Suppressor macrophage (primary cell): Measurements from ENCODE around the gene MFSD12.

Experiments used
- DNase-seq, 4 experiments: peaks; one replicate each; pipeline ENCODE4 v3.0.0-alpha.2; 2020 to 2022

The MFSD12 gene

DNA sequence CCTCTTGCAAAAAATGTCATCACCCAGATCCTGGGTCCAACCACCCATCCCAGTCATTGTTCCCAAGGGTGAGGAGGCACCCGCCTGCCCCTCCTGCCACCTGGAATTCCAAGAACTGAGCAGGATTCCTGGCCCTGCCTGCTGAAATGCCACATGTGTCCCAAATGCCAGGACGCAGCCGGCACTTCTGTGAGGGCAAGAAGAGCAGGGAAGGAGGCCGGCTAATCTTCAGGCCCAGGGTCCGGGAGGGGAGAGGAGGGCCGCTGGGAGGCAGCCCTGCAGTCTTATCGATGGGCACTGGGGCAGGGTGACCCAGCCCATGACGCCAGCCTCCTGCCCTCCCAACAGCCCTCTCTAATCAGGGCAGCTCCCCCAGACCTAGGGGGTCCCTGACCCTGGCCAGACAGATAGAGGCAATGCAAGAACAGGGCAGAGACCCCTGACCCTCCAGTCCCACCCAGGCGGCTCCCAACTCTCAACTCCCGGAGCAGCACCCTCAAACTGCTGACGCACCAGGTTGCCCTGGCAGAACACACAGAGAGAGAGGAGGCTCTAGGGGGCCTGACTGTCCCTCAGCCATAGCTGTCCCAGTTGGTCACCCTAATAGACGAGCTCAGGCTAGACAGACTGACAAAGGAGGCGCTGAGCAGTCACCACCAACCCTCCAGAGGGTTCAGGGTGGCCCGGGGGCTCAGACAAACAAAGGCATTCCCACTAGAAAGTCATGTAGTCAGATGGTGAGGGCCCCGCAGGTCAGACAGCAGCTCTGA lies 1.5 kb downstream of the MFSD12 start:
- no peak for DNase-seq

GRCh38 chr19:3554254-3555083 lies 2.9 kb downstream of the MFSD12 start:
- DNase-seq = peak in 3 of 4 experiments; percentile 61 to 71 (median 64)

- DNase-seq = peak in 1 of 4 experiments; percentile 17
Observed at GRCh38 chr19:3551792-3552095, 5.6 kb downstream of the MFSD12 start.

DNA sequence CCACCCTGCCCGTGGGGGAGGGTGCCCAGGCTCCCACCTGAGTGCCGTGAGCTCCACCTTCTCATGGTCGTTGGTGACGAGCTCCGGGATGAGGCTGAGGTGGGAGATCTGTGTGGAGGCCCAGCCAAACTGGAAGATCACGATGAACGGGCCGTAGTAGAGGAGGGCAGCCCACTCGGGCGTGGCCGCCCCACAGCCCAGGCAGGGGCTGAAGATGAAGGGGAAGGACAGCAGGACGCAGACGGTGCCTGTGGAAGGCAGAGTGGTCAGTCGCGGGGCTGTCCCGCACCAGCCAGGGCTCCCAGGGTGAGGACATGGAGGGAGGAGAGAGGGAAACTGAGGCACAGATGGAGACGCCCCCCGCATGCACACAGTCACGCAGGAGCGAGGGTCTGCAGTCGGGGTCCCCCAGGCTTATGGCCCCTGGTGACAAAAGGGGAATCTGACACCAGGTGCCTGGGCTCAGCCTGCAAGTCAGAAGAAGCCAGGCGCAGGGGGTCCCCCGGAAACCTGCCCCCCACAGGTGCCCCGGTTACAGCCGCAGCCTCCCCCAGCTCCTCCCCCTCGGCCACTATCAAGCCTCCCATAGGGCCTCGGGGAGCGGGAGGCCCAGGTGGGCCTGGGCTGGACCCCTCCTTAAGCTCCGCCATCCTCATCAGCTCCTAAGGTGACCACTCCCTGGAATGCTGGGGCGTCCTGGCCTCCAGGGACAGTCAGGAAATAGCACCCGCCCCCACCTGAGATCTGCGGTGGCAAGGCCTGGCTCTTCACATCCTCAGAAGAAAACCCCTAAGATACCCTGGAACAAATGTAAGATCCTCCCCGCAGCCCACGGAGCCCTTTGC lies 6.2 kb downstream of the MFSD12 start:
- peak in 1 of 4 experiments; percentile 19 for DNase-seq

GRCh38 chr19:3549816-3550215 lies 7.6 kb downstream of the MFSD12 start:
- DNase-seq = peak in 1 of 4 experiments; percentile 14

DNA sequence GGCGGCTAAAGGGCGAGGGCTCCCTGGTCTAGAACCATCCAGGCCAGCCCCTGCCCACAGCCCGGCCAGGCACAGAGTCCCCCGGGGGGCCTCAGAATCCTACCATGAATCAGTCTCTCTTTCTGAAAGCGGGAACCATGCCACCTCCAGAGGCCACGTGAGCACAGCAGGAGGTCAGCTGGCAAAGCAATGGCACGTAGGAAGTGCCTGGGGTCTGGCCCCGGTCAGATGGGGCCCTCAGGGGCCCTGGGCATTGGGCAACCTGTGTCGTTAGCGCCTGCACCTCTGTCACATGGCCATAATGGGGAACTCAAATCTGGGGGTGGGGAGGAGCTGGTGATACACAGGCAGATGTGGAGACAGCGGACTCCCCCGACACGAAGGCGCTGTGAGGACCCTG lies 8.8 kb downstream of the MFSD12 start:
- DNase-seq = peak; percentile 87 to 94 (median 91)

DNA sequence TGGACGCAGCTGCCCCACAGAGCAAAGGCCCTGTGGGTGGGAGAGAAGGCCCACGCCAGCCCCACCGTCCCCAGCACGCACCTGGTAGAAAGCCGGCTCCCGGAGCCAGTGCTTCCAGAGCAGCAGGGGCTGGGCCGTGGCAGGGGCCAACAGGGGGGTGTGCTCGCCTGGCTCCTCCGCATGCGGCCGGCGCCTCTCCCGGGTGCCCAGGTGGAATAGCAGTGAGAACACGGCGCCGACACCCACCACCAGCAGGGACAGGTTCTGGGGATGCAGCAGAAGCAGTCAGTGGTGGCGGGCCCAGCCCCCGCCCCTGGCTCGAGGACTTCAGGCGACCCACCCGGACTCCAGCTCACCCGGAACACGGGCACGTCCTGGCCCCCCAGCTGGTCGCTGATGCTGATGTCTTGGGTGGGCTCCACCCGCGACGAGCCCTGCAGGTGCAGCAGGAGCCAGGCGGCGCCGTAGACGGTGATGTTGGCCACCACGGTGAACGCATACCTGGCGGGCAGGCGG lies 9.6 kb downstream of the MFSD12 start:
- no peak for DNase-seq

- peak in 3 of 4 experiments; percentile 41 to 69 (median 55) for DNase-seq
Observed at GRCh38 chr19:3547301-3547731, 10.1 kb downstream of the MFSD12 start.

DNA sequence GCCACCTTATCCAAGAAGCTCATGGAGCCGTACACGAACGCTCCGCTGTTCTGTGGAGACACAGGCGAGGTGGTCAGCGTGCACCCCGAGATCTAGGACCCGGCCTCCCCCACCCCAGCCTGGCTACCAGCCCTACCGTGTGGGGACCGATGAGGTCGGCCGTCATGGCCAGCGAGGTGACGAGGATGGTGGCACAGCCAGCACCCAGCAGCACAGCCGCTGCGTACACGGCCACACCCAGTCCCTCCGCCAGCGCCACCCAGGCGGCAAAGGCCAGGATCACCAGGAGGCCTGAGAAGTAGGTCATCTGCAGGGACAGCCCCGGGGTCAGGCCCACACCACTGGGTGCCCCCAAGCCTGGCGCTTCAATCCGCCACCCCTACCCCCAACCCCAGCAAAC lies 11.3 kb downstream of the MFSD12 start:
- DNase-seq = no peak

DNA sequence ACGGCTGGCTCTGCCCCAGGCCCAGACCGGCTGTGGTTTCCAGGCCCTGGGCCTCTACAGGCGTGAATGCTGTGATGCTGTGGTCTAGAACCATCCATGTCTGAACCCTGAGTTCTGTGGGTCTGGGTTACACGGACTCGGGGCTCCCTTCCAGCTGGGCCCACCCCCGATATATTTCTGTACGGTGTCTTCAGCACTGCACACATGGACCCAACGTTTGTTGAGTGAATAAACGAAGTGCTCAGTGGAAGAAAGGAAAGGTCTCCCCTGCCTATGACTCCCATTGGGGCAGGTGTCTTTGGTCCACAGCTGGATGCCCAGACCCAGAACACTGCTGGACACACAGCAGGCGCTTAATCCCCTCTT lies 11.7 kb downstream of the MFSD12 start:
- DNase-seq = no peak

DNA sequence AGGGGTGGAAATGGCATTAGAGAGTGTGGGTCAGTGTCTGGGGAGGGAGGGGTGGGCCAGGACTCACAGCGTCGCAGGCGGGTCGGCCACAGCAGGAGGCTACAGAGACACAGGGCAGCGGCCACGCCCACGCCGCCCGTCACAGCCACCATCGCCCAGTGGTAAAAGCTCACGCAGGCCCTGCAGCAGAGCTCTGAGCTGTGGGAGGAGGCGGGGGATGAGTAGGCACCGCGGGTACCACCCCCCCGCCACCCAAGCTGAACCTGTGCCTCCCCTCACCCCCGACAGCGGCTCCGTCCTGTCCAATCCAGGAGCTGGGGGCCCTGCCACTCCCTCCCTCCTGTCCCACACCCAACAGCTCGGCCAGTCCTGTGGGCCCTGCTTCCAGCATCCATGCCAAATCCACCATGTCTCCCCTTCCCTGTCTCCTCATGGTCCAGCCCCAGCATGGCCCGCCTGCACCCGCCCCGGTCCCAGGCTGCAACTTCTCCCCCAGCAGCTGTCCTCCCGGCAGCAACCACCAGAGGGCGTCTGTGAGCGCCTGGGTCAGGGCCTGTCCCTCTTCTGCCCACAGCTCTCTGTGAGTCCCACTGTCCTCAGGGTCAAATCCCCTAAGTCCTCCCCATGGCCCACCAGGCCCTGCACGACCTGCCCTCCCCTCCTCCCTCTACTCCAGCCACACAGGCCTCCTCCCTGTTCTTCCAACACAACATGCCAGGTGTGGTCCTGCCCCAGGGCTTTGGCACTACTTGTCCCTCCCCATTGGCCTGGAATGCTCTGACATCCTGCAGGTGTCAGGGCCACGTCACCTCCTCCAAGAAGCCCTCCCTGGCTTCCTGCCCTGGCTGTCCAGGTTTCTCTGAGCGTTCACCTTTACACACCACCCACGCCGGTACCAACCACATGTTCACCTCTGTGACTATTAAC lies 12.4 kb downstream of the MFSD12 start:
- DNase-seq = peak; percentile 77 to 89 (median 84)

- DNase-seq = no peak
Observed at GRCh38 chr19:3544058-3544376, 13.4 kb downstream of the MFSD12 start.

- no peak for DNase-seq
Observed at GRCh38 chr19:3543150-3544057, 14.0 kb downstream of the MFSD12 start.

- DNase-seq = no peak
Observed at GRCh38 chr19:3539756-3540118, 17.6 kb downstream of the MFSD12 start.

GRCh38 chr19:3538965-3539755 lies 18.2 kb downstream of the MFSD12 start, which contains the start of gene TEKTIP1:
TSS of gene TEKTIP1 (plus strand) at chr19:3539174. CDS start at chr19:3539178, 4 bp downstream.
- DNase-seq = peak in 2 of 4 experiments; percentile 34 to 48

DNA sequence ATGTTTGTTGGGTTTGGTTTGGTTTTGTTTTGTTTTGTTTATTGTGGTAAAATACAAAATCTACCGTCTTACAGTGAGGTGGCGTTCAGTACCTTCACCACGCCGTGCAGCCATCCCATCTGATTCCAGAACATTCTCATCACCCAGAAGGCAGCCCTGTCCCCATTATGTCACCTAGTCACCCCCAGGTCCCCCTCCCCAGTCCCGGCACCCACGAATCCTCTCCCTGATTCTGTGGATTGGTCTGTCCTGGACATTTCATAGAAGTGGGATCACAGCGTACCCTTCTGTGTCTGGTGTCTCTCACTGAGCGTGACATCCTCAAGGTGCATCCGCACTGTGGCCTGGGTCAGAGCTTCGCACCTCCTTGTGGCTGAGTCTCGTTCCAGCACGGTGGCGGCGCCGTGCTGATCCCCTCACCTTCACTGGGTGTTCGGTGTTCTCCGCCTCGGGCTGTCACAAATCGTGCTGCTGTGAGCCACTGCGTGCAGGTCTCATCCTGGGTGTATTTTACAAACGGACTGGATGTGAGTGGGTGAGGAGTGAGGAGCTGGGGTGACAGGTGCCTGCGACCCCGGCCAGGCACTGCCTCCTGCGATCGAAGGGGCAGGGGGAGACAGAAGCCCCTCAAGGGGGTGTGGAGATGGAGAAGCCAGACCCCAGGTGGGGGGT lies 19.0 kb downstream of the MFSD12 start:
- DNase-seq = peak in 1 of 4 experiments; percentile 11

DNA sequence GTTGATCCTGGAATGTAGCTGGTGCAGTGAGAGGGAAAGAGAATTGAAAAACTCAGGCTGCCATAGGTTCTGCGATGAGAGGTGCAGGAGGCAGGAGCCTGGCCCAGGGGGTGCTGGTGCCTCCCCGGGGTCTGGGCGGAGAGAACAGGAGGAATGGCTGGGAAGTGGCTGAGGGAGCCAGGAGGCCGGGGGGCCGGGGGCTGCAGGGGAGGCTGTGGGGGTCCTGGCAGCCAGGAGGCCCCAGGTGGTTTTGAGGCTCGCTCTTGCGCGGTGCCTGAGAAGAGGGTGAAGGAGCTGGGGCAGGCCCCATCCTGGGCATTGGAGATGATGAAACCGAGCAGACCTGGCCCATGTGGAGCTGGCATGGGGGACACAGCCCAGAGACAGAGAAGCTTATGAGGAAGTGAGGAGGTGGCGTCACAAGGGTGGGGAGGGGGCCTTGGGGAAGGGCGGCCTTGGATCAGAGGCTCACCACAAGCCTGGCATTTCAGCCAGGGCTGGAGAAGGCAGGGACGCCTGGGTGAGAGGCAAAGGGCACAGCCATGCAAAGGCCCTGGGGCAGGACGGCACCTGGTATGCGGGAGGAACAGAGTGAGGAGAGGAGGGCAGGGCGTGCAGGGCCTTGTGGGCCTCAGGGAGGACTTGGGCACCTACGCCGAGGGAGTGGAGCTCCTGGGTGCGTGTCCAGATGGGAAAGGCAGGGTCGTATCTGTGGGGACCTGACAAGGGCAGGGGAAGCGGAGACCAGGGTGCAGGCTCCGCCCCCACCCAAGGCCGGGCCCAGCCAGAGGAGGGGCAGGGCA lies 19.7 kb downstream of the MFSD12 start:
- DNase-seq = peak in 3 of 4 experiments; percentile 40 to 47 (median 44)

GRCh38 chr19:3537101-3537437 lies 20.3 kb downstream of the MFSD12 start:
- peak in 1 of 4 experiments; percentile 26 for DNase-seq
